ENCODE measurements around the gene STARD5. TPM values are rescaled to one million over a fixed set of nuclear protein-coding genes. Genes with fewer than 3 reads are reported as not detected.

STARD5 gene
- total RNA-seq, 4 donors from 2014 or later, result 2.7 to 8.0 (median 5.0) TPM

DNA sequence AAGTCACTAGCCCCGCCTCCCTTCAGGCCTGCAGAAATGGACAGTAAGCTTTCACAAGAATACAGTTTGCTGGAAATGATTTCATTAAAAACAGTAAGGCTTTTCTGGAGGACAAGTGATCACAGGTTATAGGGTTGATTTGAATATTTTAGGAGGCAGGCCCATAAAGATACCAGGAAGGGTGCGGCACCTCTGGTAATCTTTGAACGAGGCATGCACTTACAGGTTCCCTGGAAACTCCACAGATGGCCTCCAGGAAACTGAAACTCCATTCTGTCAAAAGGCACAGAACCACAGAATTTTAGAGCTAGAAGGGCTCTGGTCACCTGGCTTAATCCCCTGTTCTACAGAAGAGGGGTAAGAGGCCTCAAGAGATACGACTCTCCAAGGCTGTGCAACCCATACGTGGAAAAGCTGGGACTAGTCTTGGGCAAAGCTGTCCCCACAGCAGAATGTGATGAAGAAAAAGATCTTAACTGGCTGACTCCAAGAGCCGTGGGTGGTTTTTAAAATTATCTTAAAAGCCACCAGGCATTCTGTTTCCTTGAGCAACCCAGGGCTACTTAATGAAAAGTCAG, 1.2 kb downstream of the STARD5 start:
- DNase-seq (ENCODE audit: low spot score) (no peak), ATAC-seq (ENCODE audit: low FRiP score) (no peak)
- TF ChIP-seq, protein P1, sequence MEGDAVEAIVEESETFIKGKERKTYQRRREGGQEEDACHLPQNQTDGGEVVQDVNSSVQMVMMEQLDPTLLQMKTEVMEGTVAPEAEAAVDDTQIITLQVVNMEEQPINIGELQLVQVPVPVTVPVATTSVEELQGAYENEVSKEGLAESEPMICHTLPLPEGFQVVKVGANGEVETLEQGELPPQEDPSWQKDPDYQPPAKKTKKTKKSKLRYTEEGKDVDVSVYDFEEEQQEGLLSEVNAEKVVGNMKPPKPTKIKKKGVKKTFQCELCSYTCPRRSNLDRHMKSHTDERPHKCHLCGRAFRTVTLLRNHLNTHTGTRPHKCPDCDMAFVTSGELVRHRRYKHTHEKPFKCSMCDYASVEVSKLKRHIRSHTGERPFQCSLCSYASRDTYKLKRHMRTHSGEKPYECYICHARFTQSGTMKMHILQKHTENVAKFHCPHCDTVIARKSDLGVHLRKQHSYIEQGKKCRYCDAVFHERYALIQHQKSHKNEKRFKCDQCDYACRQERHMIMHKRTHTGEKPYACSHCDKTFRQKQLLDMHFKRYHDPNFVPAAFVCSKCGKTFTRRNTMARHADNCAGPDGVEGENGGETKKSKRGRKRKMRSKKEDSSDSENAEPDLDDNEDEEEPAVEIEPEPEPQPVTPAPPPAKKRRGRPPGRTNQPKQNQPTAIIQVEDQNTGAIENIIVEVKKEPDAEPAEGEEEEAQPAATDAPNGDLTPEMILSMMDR (IDR thresholded peaks at IDR 0.05), result no peak

DNA sequence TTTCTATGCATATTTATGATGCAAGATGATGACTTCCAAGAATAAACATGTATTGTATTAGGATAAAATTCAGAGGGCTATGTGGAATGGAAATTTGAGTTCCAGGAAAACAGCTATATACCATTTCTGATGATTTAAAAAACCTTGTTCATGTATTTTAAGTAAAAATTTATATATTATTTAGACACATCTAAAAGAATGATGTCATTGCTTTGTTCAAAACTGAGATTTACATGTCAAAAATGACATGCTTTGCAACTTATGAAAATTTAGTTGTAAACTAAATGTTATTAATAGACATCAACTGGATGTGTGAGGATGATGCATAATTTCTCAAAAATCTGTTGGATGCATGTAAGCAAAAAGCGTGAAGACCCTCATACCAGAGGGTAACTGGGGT, 2.3 kb downstream of the STARD5 start:
- TF ChIP-seq, protein P1 (IDR thresholded peaks at IDR 0.05), result no peak
- no peak for ATAC-seq (ENCODE audit: low FRiP score)
- no peak for DNase-seq (ENCODE audit: low spot score)

DNA sequence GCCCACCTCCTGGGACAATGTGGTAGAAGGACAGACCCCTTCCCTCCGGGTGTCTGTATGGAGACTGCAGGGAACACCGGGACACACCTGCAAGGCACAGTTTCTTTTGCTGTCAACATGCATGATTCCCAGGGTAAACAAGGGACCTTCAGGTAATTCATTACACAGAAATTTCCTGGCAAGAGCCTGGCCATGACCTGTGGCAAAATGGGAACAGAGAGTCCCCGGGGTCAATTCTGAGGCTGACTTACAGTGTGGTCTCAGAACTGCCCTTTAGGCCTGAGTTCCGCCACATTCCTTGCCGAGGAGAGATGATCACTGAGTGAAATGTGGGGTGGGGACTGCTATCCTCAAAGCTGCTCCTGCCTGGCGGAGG, 6.3 kb downstream of the STARD5 start:
- TF ChIP-seq, protein P1 (IDR thresholded peaks at IDR 0.05), result no peak
- DNase-seq (ENCODE audit: low spot score) (no peak), ATAC-seq (ENCODE audit: low FRiP score) (no peak)

DNA sequence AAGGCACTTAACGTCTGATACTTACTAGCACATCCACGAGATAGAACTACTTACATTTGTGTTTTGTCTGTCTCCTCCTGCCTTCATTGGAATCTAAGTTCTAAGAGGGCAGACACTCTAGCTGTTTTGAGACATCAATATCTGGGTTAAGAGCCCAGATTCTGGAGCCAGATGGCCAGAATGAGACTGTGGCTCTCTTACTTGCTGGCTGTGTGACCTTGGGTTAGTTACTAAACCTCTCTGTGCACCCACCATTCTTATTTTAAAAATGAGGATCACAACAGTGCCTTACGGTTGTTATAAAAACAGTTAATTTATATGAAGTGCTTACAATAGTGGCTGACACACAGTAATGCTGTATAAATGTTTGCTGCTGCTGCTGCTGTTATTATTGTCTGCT, 7.7 kb downstream of the STARD5 start:
- DNase-seq (ENCODE audit: low spot score) (no peak), ATAC-seq (ENCODE audit: low FRiP score) (no peak)
- TF ChIP-seq, protein P1 (IDR thresholded peaks at IDR 0.05), result no peak

DNA sequence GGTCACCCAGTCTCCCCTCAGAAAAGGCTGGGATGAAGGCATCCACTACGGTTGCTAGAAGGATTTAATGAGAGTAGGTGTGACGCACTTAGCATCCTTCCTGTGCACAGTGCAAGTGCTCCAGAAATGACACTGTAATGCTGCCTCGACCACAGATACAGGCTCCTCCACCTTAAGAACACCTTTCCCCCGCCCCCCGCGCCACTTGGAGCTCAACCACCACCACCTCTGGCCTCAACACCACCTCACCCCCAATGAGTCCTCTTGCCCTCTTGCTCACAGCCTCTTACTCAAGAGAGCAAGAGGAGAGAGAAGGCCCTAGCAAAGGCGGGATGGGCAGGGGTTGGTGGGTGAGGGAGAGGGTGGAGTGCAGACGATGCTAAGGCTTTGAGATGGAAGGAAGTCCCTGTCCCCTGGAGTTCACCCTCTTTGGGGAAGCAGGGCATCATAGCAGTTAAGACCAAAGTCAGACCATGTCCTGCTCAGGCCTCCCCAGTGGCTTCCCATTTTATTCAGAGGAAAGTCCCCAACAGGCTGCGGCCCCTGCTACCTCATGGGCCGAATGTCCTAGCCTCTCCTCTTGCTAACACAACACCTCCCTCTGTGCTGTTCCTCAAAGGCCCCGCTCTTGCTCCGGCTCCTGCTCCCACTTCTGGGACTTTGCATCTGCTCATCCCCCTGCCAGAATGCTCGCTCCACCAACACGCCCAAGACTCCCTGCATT, 8.3 kb downstream of the STARD5 start:
- ATAC-seq (ENCODE audit: low FRiP score) (no peak), DNase-seq (ENCODE audit: low spot score) (no peak)
- TF ChIP-seq, protein P1 (IDR thresholded peaks at IDR 0.05), result no peak

DNA sequence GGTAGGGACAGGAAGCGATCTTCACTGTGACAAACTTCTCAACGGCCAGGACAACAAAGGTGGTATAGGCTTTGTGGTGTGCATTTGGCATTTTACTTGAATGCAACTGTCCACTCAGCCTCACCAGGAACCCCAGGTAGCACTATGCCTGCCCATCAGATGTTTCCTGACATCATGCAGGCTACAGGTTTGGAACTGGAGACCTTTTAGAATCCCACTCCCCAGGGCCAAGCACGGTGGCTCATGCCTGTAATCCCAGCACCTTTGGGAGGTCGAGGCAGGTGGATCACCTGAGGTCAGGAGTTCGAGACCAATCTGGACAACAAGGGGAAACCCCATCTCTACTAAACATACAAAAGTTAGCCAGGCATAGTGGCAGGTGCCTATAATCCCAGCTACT, 9.6 kb downstream of the STARD5 start:
- TF ChIP-seq, protein P1 (IDR thresholded peaks at IDR 0.05), result no peak
- DNase-seq (ENCODE audit: low spot score), result no peak

DNA sequence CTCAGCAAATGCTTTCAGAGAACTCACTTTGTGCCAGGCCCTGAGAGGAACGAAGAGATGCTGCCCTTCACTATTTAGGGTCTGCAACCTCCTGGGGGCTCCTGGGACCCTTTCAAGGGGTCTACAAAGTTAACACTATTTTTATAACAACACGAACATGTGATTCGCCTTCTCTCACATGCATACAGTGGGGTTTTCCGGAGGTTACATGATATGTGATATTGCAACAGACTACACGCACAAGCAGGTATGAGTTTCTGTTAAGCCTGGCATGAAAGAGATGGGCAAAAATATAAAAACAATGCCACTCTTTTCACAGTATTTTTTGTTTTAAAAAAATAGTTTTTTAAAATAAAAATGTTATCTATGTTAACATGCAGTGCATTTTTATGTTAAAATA, 10.3 kb downstream of the STARD5 start:
- no peak for DNase-seq (ENCODE audit: low spot score)
- TF ChIP-seq, protein P1 (IDR thresholded peaks at IDR 0.05), result no peak
- no peak for ATAC-seq (ENCODE audit: low FRiP score)

More for the DNA sequence above, 9.6 kb downstream of the STARD5 start:
- no peak for ATAC-seq (ENCODE audit: low FRiP score)

All from omental fat pad (tissue), 4 donors.